BLaER1 treated with 17β-estradiol and CSF1 and Interleukin-3, amounts not matched to agents 10 nM and 100 nM (cell line): ENCODE measurements around the gene KCNAB1.
A peak's percentile ranks its signal among the peaks of the same experiment; 100 is the strongest.
"Not testable (repeated sequence)": the region's sequence is repeated elsewhere in the genome, so short reads cannot be mapped to it uniquely, and the experiment has no call there.

Experiments
- H3K27ac ChIP-seq, 11 experiments: shearing (Covaris generic); formaldehyde crosslinking; 2 replicates each; pipeline ENCODE4 v1.8.1; 2022
- H3K27me3 ChIP-seq, 11 experiments: shearing (Covaris generic); formaldehyde crosslinking; 2 replicates each; pipeline ENCODE4 v1.8.1; 2022
- H3K36me3 ChIP-seq, 11 experiments: shearing (Covaris generic); formaldehyde crosslinking; 2 replicates each; pipeline ENCODE4 v1.8.1; 2022
- H3K4me1 ChIP-seq, 10 experiments: shearing (Covaris generic); formaldehyde crosslinking; 2 replicates each; pipeline ENCODE4 v1.8.1; 2022
- H3K4me2 ChIP-seq, 11 experiments: shearing (Covaris generic); formaldehyde crosslinking; 2 replicates each; pipeline ENCODE4 v1.8.1; 2022
- H3K4me3 ChIP-seq, 10 experiments: shearing (Covaris generic); formaldehyde crosslinking; 2 replicates each; pipeline ENCODE4 v1.8.1; 2022
- H3K9ac ChIP-seq, 11 experiments: shearing (Covaris generic); formaldehyde crosslinking; 2 replicates each; pipeline ENCODE4 v1.8.1; 2022
- H3K9me3 ChIP-seq, 11 experiments: shearing (Covaris generic); formaldehyde crosslinking; replicated peaks in 1 of 11; 2 replicates each; pipeline ENCODE4 v1.8.1; 2022
- H4K20me1 ChIP-seq, 11 experiments: shearing (Covaris generic); formaldehyde crosslinking; 2 replicates each; pipeline ENCODE4 v1.8.1; 2022
- Cebpa-rat ChIP-seq, 11 experiments: shearing (Covaris generic); IDR thresholded peaks; 2 replicates each; pipeline ENCODE4 v1.8.1; 2022

Gene KCNAB1

DNA sequence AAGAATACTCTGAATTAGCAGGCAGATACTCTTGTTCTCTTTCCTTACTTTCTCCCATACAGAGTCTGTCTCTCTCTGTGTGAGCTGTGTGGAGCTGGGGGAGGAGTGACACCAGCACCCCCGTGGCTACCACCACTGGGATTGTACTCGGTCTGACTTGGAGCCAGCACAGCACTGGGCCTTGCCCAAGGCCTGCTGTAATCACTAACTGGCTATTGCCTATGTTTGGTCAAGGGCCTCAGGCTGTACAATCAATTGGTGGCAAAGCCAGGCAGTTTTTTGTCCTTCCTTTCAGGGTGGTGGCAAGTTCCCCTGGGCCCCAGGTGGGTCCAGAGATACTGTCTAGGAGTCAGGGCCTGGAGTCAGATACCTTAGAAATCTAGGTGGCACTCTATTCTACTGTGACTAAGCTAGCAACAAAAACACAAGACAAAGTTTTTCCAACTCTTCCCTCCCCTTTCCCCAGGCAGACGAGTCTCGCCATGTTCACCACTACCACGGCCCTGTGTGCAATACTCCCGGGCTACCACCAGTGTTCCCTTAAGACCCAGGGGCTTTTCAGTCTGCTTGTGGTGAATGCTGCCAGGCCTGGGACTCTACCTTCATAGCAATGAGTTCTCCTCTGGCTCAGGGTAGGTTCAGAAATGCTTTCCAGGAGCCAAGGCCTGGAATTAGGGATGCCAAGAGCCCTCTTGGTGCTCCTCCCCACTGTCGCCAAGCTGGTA lies 151.8 kb downstream of the KCNAB1 start:
- Histone ChIP-seq H3K27ac (no peak overlapping the region), H3K4me1 (no peaks in the 10 kb centered on the region), H3K4me3 (no peak overlapping the region), H3K9me3 (peaks cover 0 to 16% (median 10%) of the 10 kb centered on the region in 11 experiments; a peak in 13 of 22 replicates), H4K20me1 (no peaks in the 10 kb centered on the region), H3K4me2 (no peak overlapping the region), H3K36me3 (no peaks in the 10 kb centered on the region), H3K27me3 (no peaks in the 10 kb centered on the region), H3K9ac (no peak overlapping the region)
- no peak for TF ChIP-seq Cebpa-rat (IDR thresholded peaks at IDR 0.05)

DNA sequence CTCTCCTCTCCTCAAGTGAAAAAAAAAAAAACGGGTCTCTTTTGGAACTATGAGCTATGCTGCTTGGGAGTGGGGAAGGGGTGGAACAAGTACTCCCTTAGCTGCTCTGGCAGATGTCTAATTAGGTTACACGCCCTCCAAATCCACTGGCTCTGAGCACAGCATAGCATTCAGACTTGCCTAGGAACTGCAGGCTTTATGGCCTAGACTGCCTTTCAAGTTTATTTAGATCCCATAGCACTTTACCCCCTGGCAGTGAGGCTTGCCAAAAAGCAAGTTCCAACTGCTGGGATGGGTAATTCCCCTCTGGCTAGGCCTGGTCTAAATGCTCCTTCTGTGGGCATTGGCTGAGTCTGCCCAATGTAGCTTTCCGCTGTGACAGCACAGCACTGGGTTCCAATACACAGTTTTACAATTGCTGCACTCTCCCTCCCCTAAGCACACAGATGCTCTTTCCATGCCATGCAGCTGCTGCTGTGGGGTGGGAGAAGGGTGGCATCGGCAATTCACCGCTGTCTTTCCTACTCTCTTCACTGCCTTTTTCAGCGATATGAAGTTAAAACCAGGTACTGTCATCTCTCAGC lies 152.8 kb downstream of the KCNAB1 start:
- Histone ChIP-seq H3K36me3 (no peaks in the 10 kb centered on the region), H3K27me3 (no peaks in the 10 kb centered on the region)
- TF ChIP-seq Cebpa-rat (IDR thresholded peaks at IDR 0.05): no peak

DNA sequence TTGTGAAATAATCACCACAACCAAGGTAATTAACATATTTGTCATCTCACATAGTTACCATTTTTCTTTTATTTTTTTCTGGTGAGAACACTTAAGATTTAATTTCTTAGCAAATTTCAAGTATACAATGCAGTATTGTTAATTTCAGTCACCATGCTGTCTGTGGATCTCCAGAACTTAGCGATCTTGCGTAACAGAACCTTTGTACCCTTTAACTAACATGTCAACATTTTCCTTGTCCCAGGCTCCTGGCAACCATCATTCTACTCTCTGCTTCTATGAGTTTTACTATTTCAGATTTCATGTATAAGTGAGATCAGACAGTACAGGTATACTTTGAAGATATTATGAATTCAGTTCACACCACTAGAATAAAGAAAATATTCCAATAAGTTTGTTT lies 154.4 kb downstream of the KCNAB1 start:
- Histone ChIP-seq H4K20me1 (no peaks in the 10 kb centered on the region), H3K4me1 (no peaks in the 10 kb centered on the region), H3K9me3 (peaks cover 0 to 16% (median 10%) of the 10 kb centered on the region in 11 experiments; a peak in 13 of 22 replicates), H3K9ac (no peak overlapping the region), H3K27me3 (no peaks in the 10 kb centered on the region), H3K4me2 (no peak overlapping the region), H3K4me3 (no peak overlapping the region), H3K36me3 (no peaks in the 10 kb centered on the region), H3K27ac (no peak overlapping the region)
- no peak for TF ChIP-seq Cebpa-rat (IDR thresholded peaks at IDR 0.05)

More for the DNA sequence above, 152.8 kb downstream of the KCNAB1 start:
- Histone ChIP-seq H3K9me3 (peaks cover 0 to 16% (median 10%) of the 10 kb centered on the region in 11 experiments; a peak in 13 of 22 replicates), H3K4me1 (no peaks in the 10 kb centered on the region), H3K27ac (no peak overlapping the region), H3K4me2 (no peak overlapping the region), H3K4me3 (no peak overlapping the region), H4K20me1 (no peaks in the 10 kb centered on the region), H3K9ac (no peak overlapping the region)

DNA sequence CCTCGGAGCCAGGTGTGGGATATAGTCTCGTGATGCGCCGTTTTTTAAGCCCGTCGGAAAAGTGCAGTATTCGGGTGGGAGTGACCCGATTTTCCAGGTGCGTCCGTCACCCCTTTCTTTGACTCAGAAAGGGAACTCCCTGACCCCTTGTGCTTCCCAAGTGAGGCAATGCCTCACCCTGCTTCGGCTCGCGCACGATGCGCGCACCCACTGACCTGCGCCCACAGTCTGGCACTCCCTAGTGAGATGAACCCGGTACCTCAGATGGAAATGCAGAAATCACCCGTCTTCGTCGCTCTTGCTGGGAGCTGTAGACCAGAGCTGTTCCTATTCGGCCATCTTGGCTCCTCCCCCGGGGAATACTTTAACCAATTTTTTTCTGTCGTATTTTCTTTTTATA lies 164.3 kb downstream of the KCNAB1 start:
- not testable (repeated sequence) for H3K4me1 ChIP-seq, H3K36me3 ChIP-seq, H3K4me3 ChIP-seq, H3K27ac ChIP-seq, H3K9me3 ChIP-seq, H3K4me2 ChIP-seq, H4K20me1 ChIP-seq, H3K27me3 ChIP-seq, H3K9ac ChIP-seq

DNA sequence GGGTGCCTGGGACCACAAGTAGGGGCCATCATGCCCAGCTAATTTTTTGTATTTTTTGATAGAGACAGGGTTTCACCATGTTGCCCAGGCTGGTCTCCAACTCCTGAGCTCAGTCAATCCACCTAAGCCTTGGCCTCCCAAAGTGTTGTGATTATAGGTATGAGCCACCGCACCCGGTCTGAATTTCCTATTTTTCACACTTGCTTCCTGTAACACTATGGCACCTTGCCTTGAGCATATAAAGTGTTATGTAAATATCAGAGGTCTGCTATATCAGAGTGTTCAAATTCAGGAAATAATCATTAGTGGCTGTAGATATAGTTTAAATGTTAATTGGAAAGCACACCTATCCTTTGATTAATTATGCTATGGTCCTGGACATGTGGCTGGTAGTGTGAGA lies 165.2 kb downstream of the KCNAB1 start:
- Histone ChIP-seq H3K9ac (no peak overlapping the region), H3K36me3 (no peaks in the 10 kb centered on the region), H3K4me1 (peaks cover 0 to 3% (median under 1%) of the 10 kb centered on the region in 10 experiments; a peak in 5 of 20 replicates), H3K4me2 (no peak overlapping the region), H4K20me1 (no peaks in the 10 kb centered on the region), H3K27ac (no peak overlapping the region), H3K4me3 (no peak overlapping the region), H3K27me3 (peaks cover 0 to 10% (median 4%) of the 10 kb centered on the region in 11 experiments; a peak in 15 of 22 replicates), H3K9me3 (no peaks in the 10 kb centered on the region)
- no peak for TF ChIP-seq Cebpa-rat (IDR thresholded peaks at IDR 0.05)

DNA sequence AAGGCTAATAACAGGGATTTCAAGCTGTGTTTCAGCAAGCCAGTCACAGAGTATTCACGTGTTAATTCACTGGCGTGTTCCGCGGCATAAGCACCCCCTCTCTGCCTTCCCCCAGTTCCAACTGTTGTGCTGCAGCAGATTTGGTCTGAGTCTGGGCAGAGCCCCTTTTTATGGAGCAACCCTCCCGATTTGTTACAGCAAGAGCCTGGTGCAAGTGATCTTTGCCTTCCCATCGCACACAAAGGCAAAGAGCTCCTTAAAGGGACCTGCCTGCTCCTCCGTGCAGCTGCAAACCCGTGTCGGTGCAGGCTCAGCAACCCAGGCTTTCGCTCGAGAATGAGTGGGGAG lies 170.5 kb downstream of the KCNAB1 start:
- Histone ChIP-seq H3K9ac (no peak overlapping the region), H3K27ac (no peak overlapping the region), H3K4me1 (peaks cover 6 to 17% (median 14%) of the 10 kb centered on the region in 10 experiments; a peak in 19 of 20 replicates), H3K9me3 (no peaks in the 10 kb centered on the region), H3K36me3 (no peaks in the 10 kb centered on the region), H3K27me3 (peaks cover 13 to 25% (median 20%) of the 10 kb centered on the region in 11 experiments; a peak in 21 of 22 replicates), H3K4me3 (peak overlapping the region in 7 of 10 experiments; percentile 11 to 49 (median 43); a peak in 8 of 20 replicates), H3K4me2 (peak overlapping the region; percentile 67 to 85 (median 76); a peak in 21 of 22 replicates), H4K20me1 (no peaks in the 10 kb centered on the region)
- no peak for TF ChIP-seq Cebpa-rat (IDR thresholded peaks at IDR 0.05)

DNA sequence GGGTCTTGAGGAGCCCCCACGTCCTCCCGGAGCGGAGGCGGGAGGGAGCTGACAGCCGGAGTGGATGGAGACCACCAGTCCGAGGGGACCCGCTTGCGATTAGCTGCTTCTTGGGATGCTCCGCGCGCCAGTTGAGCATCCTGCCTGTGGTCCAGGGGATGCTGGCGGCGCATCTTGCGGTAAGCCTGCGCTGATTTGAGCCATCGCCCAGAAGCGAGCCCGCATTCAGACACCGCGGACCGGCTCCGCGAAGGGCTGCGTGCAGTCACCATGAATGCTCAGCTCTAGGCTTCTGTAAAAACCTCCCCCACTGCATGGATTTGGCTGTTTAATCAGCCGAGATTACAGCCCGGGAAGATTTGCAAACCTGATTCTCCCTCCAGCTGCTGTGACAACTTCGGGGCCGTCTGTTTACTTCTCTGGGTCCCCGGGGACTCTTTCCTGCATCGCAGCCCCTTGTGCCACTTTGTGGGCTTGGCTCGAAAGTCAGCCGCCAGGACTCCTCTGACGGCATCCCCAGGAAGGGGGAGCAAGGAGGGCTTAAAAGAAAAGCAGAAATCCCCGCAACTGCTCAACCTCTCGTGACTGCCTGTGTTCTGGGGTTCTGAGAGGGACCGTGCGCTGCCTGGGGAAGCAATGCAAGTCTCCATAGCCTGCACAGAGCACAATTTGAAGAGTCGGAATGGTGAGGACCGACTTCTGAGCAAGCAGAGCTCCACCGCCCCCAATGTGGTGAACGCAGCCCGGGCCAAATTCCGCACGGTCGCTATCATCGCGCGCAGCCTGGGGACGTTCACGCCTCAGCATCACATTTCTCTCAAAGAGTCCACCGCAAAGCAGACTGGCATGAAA lies 171.1 kb downstream of the KCNAB1 start:
- H3K4me1 ChIP-seq: peaks cover 6 to 17% (median 14%) of the 10 kb centered on the region in 10 experiments; a peak in 19 of 20 replicates
- no peak for TF ChIP-seq Cebpa-rat (IDR thresholded peaks at IDR 0.05)
- peaks cover 13 to 25% (median 20%) of the 10 kb centered on the region in 11 experiments; a peak in 21 of 22 replicates for H3K27me3 ChIP-seq
- H4K20me1 ChIP-seq: no peaks in the 10 kb centered on the region
- H3K9me3 ChIP-seq: no peaks in the 10 kb centered on the region
- no peaks in the 10 kb centered on the region for H3K36me3 ChIP-seq
- peak overlapping the region; percentile 67 to 85 (median 76) for H3K4me2 ChIP-seq
- H3K9ac ChIP-seq: no peak overlapping the region; a peak in 1 of 22 replicates
- peak overlapping the region; percentile 11 to 49 (median 34); a peak in 15 of 20 replicates for H3K4me3 ChIP-seq
- H3K27ac ChIP-seq: no peak overlapping the region

DNA sequence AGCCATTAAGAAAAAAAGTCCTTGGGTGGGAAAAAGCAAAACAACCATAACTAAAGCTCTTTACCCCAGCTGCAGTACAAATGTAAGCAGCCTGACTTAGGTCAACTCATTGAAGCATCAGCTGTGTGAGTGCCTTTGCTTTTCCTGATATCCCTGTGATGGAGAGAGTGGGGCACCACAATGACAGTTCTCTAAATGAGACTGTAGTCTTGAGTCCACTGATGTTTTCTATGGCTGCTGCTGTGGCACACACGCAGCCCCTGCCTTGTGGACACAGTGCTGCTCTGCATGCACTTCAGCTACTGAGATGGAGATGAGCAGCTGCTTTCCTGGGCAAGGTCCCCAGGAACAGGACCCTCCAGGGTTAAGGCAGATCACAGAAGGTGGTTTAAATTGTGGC lies 173.2 kb downstream of the KCNAB1 start:
- no peak for TF ChIP-seq Cebpa-rat (IDR thresholded peaks at IDR 0.05)
- no peak overlapping the region for H3K4me2 ChIP-seq
- H3K9me3 ChIP-seq: no peaks in the 10 kb centered on the region
- H4K20me1 ChIP-seq: no peaks in the 10 kb centered on the region
- H3K4me3 ChIP-seq: no peak overlapping the region
- no peak overlapping the region for H3K9ac ChIP-seq
- no peak overlapping the region for H3K27ac ChIP-seq
- no peaks in the 10 kb centered on the region for H3K36me3 ChIP-seq
- peaks cover 10 to 21% (median 14%) of the 10 kb centered on the region in 10 experiments; a peak in 19 of 20 replicates for H3K4me1 ChIP-seq
- H3K27me3 ChIP-seq: peaks cover 13 to 25% (median 20%) of the 10 kb centered on the region in 11 experiments; a peak in 21 of 22 replicates

DNA sequence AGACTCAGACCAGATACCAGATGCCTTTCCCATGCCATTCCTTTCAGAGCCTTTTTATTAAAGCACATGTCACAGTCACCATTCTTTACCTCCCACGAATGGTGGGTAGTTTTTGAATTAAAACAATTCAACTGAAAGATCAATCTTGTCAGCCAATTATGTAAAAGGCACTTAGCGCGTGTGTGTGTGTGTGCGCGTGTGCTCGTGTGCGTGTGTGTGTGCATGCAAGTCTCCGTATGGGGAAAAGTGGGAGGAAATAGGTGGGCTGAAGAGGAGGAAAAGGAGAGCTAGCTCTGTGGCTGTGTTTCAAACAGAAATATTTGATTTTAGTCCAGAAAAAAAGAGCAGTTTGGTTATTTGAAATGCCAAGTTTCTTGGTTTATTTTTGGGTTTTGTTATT lies 177.2 kb downstream of the KCNAB1 start:
- TF ChIP-seq Cebpa-rat (IDR thresholded peaks at IDR 0.05): no peak
- H3K9me3 ChIP-seq: no peaks in the 10 kb centered on the region
- no peak overlapping the region for H3K4me2 ChIP-seq
- no peaks in the 10 kb centered on the region for H3K36me3 ChIP-seq
- H3K4me3 ChIP-seq: no peak overlapping the region
- H3K27me3 ChIP-seq: peaks cover 0 to 2% (median 0%) of the 10 kb centered on the region in 11 experiments; a peak in 3 of 22 replicates
- H4K20me1 ChIP-seq: no peaks in the 10 kb centered on the region
- H3K27ac ChIP-seq: no peak overlapping the region
- H3K9ac ChIP-seq: no peak overlapping the region
- peaks cover 0 to 53% (median 12%) of the 10 kb centered on the region in 10 experiments; a peak in 11 of 20 replicates for H3K4me1 ChIP-seq
